ENCODE data around the gene KCNQ2. TPM values are rescaled to one million over a fixed set of nuclear protein-coding genes. Genes with fewer than 3 reads are reported as not detected.

The KCNQ2 gene
- total RNA-seq, 1 donor, result not detected

- peak; percentile 29 for DNase-seq (ENCODE audit: low read depth)
- no peak overlapping the region for H3K4me3 ChIP-seq (ENCODE audit: low read depth, low read length)
- TF ChIP-seq, protein P1, sequence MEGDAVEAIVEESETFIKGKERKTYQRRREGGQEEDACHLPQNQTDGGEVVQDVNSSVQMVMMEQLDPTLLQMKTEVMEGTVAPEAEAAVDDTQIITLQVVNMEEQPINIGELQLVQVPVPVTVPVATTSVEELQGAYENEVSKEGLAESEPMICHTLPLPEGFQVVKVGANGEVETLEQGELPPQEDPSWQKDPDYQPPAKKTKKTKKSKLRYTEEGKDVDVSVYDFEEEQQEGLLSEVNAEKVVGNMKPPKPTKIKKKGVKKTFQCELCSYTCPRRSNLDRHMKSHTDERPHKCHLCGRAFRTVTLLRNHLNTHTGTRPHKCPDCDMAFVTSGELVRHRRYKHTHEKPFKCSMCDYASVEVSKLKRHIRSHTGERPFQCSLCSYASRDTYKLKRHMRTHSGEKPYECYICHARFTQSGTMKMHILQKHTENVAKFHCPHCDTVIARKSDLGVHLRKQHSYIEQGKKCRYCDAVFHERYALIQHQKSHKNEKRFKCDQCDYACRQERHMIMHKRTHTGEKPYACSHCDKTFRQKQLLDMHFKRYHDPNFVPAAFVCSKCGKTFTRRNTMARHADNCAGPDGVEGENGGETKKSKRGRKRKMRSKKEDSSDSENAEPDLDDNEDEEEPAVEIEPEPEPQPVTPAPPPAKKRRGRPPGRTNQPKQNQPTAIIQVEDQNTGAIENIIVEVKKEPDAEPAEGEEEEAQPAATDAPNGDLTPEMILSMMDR (IDR thresholded peaks at IDR 0.05; ENCODE audit: insufficient read depth, low read depth, low read length), result no peak
These were observed 25.8 kb upstream of the KCNQ2 start for GRCh38 chr20:63497946-63498935.

GRCh38 chr20:63497138-63497945 is 24.9 kb upstream of the KCNQ2 start:
- H3K4me3 ChIP-seq (ENCODE audit: low read depth, low read length), result no peak overlapping the region
- TF ChIP-seq, protein P1 (IDR thresholded peaks at IDR 0.05; ENCODE audit: insufficient read depth, low read depth, low read length), result no peak
- no peak for DNase-seq (ENCODE audit: low read depth)

GRCh38 chr20:63496596-63497120 is 24.2 kb upstream of the KCNQ2 start:
- TF ChIP-seq, protein P1 (IDR thresholded peaks at IDR 0.05; ENCODE audit: insufficient read depth, low read depth, low read length), result no peak
- H3K4me3 ChIP-seq (ENCODE audit: low read depth, low read length), result no peak overlapping the region
- no peak for DNase-seq (ENCODE audit: low read depth)

DNA sequence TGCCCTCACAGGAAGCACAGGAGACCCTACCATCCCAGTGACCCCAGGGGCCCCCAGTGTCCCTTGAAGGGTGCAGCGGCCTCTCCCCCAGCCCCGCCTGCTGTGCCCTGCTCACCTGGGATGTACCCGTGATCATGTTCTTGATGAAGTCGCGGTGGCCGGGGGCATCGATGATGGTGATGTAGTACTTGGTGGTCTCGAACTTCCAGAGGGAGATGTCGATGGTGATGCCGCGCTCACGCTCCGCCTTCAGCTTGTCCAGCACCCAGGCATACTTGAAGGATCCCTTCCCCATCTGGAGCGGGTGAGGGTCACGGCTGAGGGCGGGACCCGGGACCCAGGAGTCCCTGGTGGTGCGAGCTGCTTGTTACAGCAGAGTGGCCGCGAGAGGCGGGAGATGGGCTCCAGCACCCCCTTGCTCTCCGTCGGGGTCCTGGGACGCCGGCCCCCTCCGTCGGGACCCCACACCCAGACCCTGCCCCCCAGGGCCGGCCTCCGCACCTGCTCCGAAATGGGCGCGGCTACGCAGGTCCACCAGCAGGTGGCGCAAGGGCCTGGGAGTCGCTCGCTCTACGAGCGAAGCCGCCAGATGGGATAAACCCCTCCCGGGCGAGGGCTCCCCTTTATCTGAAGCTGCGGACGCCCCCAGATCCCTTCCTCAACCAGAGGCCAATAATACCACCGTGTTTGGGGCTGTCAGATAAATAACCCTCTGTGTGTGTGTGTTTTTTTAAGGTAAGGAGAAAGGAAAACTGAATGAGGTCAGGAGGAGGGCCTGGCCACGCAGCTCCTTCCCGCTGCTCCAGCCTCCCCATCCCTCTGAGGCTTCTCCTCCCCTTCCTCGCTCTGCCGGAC is 23.5 kb upstream of the KCNQ2 start:
- peak overlapping the region; percentile 40 for H3K4me3 ChIP-seq (ENCODE audit: low read depth, low read length)
- DNase-seq (ENCODE audit: low read depth), result peak; percentile 41

GRCh38 chr20:63495167-63495720 is 22.8 kb upstream of the KCNQ2 start:
- no peak for DNase-seq (ENCODE audit: low read depth)
- TF ChIP-seq, protein P1 (IDR thresholded peaks at IDR 0.05; ENCODE audit: insufficient read depth, low read depth, low read length), result no peak
- H3K4me3 ChIP-seq (ENCODE audit: low read depth, low read length), result no peak overlapping the region

More for the DNA sequence above, 23.5 kb upstream of the KCNQ2 start:
- TF ChIP-seq, protein P1 (IDR thresholded peaks at IDR 0.05; ENCODE audit: insufficient read depth, low read depth, low read length), result peak; percentile 85
